Parathyroid adenoma (tissue), 2 donors: ENCODE data around the gene TMED7.

Source experiments
- H2AFZ ChIP-seq: fragments of 300-600 bp; sonication (generic); one replicate; pipeline ENCODE4 v1.7.0; 2017; ENCODE audit warnings: antibody characterized with exemption, mild to moderate bottlenecking
- H3K27ac ChIP-seq: fragments of 300-600 bp; sonication (generic); one replicate; pipeline ENCODE4 v1.7.0; 2017
- H3K27me3 ChIP-seq: fragments of 300-600 bp; sonication (generic); one replicate; pipeline ENCODE4 v1.7.0; 2017; ENCODE audit warnings: low read length; ENCODE audit not compliant: control insufficient read depth, insufficient read depth
- H3K36me3 ChIP-seq: fragments of 300-600 bp; sonication (generic); one replicate; pipeline ENCODE4 v1.7.0; 2017; ENCODE audit warnings: low read length; ENCODE audit not compliant: control insufficient read depth, insufficient read depth
- H3K4me1 ChIP-seq: fragments of 300-600 bp; sonication (generic); one replicate; pipeline ENCODE4 v1.7.0; 2017; ENCODE audit warnings: control low read depth
- H3K4me2 ChIP-seq: fragments of 300-600 bp; sonication (generic); one replicate; pipeline ENCODE4 v1.7.0; 2017; ENCODE audit warnings: low read length
- H3K4me3 ChIP-seq: fragments of 300-600 bp; sonication (generic); one replicate; pipeline ENCODE4 v1.7.0; 2017; ENCODE audit warnings: low read depth, low read length
- H3K79me2 ChIP-seq: fragments of 300-600 bp; sonication (generic); one replicate; pipeline ENCODE4 v1.7.0; 2017; ENCODE audit warnings: control low read depth
- H3K9ac ChIP-seq: fragments of 300-600 bp; sonication (generic); one replicate; pipeline ENCODE4 v1.7.0; 2017; ENCODE audit warnings: mild to moderate bottlenecking
- H3K9me3 ChIP-seq: fragments of 300-600 bp; sonication (generic); one replicate; pipeline ENCODE4 v1.7.0; 2017; ENCODE audit warnings: low read length; ENCODE audit not compliant: control insufficient read depth
- TF ChIP-seq, protein P1 (sequence below): fragments of 300-600 bp; sonication (generic); IDR thresholded peaks from one replicate; pipeline ENCODE4 v1.7.0; 2017; ENCODE audit warnings: antibody characterized with exemption, mild to moderate bottlenecking
- donor health status: primary hyperparathyroidism.

Gene TMED7

DNA sequence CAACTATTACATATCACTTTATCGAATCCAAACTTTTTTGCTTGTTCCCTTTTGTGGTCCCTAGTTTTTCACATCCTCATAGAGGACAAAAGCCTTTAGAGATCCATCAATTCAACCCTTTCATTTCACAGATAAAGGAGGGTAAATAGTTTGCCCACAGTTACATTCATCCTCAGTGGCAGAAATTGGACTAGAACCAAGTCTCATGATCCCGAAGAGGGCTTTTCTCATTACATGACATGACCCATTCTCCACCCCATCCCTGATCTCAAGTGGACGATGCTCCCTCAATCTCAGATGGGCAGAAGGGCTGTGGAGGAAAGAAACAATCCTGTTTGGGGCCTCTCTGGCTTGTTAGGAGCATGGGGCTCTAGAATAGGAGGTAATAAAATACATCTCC, 46.6 kb downstream of the TMED7 start:
- no peaks in the 10 kb centered on the region for H3K9me3 ChIP-seq
- TF ChIP-seq, protein P1, sequence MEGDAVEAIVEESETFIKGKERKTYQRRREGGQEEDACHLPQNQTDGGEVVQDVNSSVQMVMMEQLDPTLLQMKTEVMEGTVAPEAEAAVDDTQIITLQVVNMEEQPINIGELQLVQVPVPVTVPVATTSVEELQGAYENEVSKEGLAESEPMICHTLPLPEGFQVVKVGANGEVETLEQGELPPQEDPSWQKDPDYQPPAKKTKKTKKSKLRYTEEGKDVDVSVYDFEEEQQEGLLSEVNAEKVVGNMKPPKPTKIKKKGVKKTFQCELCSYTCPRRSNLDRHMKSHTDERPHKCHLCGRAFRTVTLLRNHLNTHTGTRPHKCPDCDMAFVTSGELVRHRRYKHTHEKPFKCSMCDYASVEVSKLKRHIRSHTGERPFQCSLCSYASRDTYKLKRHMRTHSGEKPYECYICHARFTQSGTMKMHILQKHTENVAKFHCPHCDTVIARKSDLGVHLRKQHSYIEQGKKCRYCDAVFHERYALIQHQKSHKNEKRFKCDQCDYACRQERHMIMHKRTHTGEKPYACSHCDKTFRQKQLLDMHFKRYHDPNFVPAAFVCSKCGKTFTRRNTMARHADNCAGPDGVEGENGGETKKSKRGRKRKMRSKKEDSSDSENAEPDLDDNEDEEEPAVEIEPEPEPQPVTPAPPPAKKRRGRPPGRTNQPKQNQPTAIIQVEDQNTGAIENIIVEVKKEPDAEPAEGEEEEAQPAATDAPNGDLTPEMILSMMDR = no peak
- H3K79me2 ChIP-seq = no peaks in the 10 kb centered on the region
- H3K27me3 ChIP-seq = no peaks in the 10 kb centered on the region
- no peaks in the 10 kb centered on the region for H3K4me1 ChIP-seq
- H3K9ac ChIP-seq = no peak overlapping the region
- no peak overlapping the region for H3K4me2 ChIP-seq
- H3K27ac ChIP-seq = no peak overlapping the region
- H3K4me3 ChIP-seq = no peak overlapping the region
- no peaks in the 10 kb centered on the region for H3K36me3 ChIP-seq
- H2AFZ ChIP-seq = no peak overlapping the region

DNA sequence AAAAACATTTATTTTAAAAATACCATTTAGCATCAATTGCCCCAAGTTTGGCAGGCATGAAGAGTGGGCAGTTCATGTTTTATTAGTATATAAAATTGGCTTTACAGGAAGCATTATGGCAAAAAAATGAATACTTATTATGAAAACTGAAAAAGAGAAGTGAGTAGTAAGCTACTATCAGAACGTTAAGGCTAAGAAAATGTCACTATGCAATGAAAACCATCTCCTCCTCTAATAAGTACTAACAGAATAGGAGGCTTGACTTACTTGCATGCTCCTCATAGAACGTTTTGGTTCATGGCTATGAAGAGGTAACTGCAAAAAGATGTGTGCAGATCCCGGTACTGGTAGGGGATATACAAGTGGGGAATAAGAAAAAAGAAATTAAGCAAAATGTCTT, 47.2 kb downstream of the TMED7 start:
- Histone ChIP-seq H3K4me2 (no peak overlapping the region), H3K4me3 (no peak overlapping the region)
- TF ChIP-seq, protein P1 = no peak

GRCh38 chr5:115577741-115578140, 48.1 kb downstream of the TMED7 start:
- no peak overlapping the region for H3K4me3 ChIP-seq
- TF ChIP-seq, protein P1 = no peak
- H3K36me3 ChIP-seq = no peaks in the 10 kb centered on the region
- H3K9ac ChIP-seq = no peak overlapping the region
- H3K4me1 ChIP-seq = no peaks in the 10 kb centered on the region
- no peak overlapping the region for H3K4me2 ChIP-seq
- H2AFZ ChIP-seq = no peak overlapping the region
- H3K27me3 ChIP-seq = no peaks in the 10 kb centered on the region
- H3K27ac ChIP-seq = no peak overlapping the region
- H3K9me3 ChIP-seq = no peaks in the 10 kb centered on the region
- H3K79me2 ChIP-seq = no peaks in the 10 kb centered on the region

More for the DNA sequence above, 47.2 kb downstream of the TMED7 start:
- Histone ChIP-seq H3K36me3 (no peaks in the 10 kb centered on the region), H3K4me1 (no peaks in the 10 kb centered on the region), H2AFZ (no peak overlapping the region), H3K27me3 (no peaks in the 10 kb centered on the region), H3K9ac (no peak overlapping the region), H3K9me3 (no peaks in the 10 kb centered on the region), H3K27ac (no peak overlapping the region), H3K79me2 (no peaks in the 10 kb centered on the region)

DNA sequence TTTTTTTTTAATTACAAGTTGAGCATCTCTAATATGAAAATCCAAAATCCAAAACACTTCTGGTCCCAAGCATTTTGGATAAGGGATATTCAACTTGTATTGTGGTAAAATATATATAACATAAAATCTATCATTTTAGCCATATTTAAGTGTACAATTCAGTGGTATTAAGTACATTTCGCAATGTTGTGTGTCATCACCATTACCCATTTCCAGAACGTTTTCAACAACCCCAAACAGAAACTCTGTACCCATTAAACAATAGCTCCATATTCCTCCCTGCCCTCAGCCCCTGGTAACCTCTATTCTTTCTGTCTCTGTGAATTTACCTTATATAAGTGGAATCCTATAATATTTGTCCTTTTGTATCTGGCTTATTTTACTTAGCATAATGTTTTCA, 48.5 kb downstream of the TMED7 start:
- Histone ChIP-seq H3K27ac (no peak overlapping the region), H3K4me3 (no peak overlapping the region), H3K79me2 (no peaks in the 10 kb centered on the region), H3K9me3 (no peaks in the 10 kb centered on the region), H2AFZ (no peak overlapping the region), H3K27me3 (no peaks in the 10 kb centered on the region), H3K36me3 (no peaks in the 10 kb centered on the region), H3K4me1 (no peaks in the 10 kb centered on the region), H3K4me2 (no peak overlapping the region), H3K9ac (no peak overlapping the region)
- TF ChIP-seq, protein P1 = no peak

DNA sequence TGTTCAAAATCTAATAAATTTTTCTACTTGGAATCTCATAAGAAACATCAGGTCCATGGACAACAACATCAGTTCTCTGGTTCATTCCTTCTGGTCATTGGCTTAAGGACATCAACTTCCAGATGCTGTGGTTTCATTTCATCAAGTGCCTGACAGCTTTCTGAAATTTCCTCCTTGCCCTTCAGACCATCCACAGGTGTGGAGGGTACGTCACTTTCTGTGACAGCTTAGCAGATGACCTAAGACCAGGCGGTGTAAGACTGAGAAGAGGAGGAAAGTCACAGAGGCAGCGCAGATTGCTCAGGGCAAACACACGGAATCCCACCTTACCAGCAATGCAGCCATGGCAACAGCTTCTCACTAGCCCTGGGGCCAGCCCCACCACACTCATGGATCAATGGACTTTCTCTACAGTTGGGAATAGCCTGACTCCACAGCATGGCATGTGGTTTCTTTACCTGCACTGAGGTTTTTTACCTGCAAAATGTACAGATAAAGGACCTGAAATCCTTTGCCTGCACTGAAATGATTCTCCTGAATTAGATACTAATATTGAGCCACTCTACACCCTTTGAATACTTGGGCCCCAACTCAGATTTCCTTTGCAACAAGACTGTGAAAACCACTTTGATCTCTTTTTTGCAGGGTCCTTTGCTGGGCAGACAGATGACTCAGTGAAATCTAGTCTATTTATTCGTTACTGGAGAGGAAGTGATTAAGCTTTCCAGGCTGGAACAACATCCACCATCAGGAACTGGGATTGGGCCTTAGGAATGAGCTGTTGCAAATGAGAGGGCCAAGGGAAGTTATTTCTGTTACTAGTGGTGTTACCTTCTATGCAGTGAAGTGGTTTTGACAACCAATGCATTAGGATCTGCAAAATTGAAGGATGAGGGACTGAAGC, 50.4 kb downstream of the TMED7 start:
- Histone ChIP-seq H3K36me3 (no peaks in the 10 kb centered on the region), H3K79me2 (no peaks in the 10 kb centered on the region), H3K4me2 (no peak overlapping the region), H3K27me3 (no peaks in the 10 kb centered on the region), H3K9ac (no peak overlapping the region), H3K9me3 (no peaks in the 10 kb centered on the region), H2AFZ (no peak overlapping the region), H3K4me3 (no peak overlapping the region), H3K4me1 (no peaks in the 10 kb centered on the region), H3K27ac (no peak overlapping the region)
- TF ChIP-seq, protein P1 = no peak
